HL-60 (cell line): ENCODE results near the gene CERS5.

Experiments used
- DNase-seq, 2 experiments: peaks; one replicate each; pipeline ENCODE4 v3.0.0-alpha.2; 2010 to 2020; ENCODE audit warnings: low read depth in 1 of 2, low spot score in 1 of 2
- H3K27ac ChIP-seq: fragments of 250-450 bp; sonication (Bioruptor Pico); replicated peaks from 2 replicates; pipeline ENCODE4 v1.5.1; 2020; ENCODE audit warnings: mild to moderate bottlenecking, moderate library complexity
- H3K27me3 ChIP-seq: fragments of 250-450 bp; sonication (Bioruptor Pico); 2 replicates; pipeline ENCODE4 v1.5.1; 2021; ENCODE audit warnings: mild to moderate bottlenecking, moderate library complexity; ENCODE audit not compliant: insufficient read depth, poor library complexity, severe bottlenecking
- H3K4me3 ChIP-seq: replicated peaks from 2 replicates; pipeline ENCODE4 v1.5.1; 2011; ENCODE audit warnings: mild to moderate bottlenecking, control low read depth, low read length; ENCODE audit not compliant: insufficient read depth
- GABPA ChIP-seq: IDR thresholded peaks from 2 replicates; pipeline ENCODE4 v1.6.1; 2012; ENCODE audit warnings: low read depth
- POLR2AphosphoS5 ChIP-seq: IDR thresholded peaks from 2 replicates; pipeline ENCODE4 v1.6.1; 2012; ENCODE audit warnings: low read depth
- SPI1 ChIP-seq: IDR thresholded peaks from 2 replicates; pipeline ENCODE4 v1.6.1; 2012; ENCODE audit warnings: low read depth, mild to moderate bottlenecking, borderline replicate concordance
- TF ChIP-seq, protein P1 (sequence below): IDR thresholded peaks from one replicate; pipeline ENCODE4 v1.5.1; 2011; ENCODE audit warnings: low read length, control low read depth, inconsistent platforms; ENCODE audit not compliant: insufficient read depth
- TF ChIP-seq, protein P2 (sequence below): IDR thresholded peaks from 2 replicates; pipeline ENCODE4 v1.6.1; 2012; ENCODE audit warnings: low read depth; ENCODE audit not compliant: insufficient replicate concordance

CERS5 gene

DNA sequence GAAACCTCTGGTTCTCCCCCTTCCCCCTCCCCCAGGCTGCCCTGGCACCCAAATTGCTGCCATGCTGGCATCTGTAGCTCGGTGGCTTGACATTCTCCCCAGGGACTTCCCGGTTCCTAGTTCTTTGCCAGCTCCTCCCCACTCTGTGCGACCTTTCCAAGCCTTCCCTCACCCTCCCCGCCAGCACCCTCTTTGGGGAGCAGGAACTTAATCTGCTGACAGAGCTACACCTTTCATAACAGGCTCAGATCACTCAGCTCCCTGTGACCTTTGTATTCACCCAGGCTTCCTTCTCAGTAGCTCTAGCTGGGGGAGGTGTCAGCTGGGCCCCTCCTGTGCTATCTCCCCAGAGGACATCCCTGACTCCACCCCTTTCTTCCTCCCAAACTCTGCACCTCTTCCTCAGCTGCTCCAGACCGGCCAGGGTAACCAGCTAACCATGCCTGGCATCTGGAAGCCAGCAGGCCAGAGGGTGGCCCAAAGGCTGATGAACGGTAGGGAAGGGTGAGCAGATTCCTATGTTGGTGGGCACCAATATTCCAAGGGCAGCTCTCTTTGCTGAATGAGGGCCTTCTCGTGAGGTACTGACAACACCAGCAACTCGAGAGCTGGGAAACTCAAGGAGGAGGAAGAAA, 56.9 kb downstream of the CERS5 start:
- H3K4me3 ChIP-seq = no peak overlapping the region

DNA sequence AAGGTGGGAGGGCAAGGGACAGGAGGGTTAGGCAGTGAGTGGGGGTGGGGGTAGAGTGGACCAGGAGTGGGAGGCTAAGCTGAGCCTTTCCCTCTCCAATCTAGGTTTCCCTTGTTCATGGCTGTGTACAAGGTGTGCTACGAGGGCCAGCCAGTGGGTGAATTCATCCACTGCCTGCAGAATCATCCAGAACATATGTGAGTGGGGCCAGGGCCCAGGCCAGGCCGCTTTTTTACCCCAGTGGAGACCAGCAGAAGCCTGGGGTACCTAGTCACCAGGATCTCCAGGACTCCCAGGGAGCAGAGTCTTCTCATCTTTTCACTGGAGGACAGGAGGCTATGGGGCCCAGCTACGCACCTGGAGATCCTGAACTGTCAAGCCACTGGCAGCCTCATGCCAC, 57.9 kb downstream of the CERS5 start:
- Histone ChIP-seq H3K27ac (no peak overlapping the region), H3K4me3 (no peak overlapping the region), H3K27me3 (no peaks in the 10 kb centered on the region)
- TF ChIP-seq, protein P1, sequence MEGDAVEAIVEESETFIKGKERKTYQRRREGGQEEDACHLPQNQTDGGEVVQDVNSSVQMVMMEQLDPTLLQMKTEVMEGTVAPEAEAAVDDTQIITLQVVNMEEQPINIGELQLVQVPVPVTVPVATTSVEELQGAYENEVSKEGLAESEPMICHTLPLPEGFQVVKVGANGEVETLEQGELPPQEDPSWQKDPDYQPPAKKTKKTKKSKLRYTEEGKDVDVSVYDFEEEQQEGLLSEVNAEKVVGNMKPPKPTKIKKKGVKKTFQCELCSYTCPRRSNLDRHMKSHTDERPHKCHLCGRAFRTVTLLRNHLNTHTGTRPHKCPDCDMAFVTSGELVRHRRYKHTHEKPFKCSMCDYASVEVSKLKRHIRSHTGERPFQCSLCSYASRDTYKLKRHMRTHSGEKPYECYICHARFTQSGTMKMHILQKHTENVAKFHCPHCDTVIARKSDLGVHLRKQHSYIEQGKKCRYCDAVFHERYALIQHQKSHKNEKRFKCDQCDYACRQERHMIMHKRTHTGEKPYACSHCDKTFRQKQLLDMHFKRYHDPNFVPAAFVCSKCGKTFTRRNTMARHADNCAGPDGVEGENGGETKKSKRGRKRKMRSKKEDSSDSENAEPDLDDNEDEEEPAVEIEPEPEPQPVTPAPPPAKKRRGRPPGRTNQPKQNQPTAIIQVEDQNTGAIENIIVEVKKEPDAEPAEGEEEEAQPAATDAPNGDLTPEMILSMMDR = no peak
- no peak for TF ChIP-seq POLR2AphosphoS5
- no peak for TF ChIP-seq SPI1
- TF ChIP-seq GABPA = no peak
- TF ChIP-seq, protein P2, sequence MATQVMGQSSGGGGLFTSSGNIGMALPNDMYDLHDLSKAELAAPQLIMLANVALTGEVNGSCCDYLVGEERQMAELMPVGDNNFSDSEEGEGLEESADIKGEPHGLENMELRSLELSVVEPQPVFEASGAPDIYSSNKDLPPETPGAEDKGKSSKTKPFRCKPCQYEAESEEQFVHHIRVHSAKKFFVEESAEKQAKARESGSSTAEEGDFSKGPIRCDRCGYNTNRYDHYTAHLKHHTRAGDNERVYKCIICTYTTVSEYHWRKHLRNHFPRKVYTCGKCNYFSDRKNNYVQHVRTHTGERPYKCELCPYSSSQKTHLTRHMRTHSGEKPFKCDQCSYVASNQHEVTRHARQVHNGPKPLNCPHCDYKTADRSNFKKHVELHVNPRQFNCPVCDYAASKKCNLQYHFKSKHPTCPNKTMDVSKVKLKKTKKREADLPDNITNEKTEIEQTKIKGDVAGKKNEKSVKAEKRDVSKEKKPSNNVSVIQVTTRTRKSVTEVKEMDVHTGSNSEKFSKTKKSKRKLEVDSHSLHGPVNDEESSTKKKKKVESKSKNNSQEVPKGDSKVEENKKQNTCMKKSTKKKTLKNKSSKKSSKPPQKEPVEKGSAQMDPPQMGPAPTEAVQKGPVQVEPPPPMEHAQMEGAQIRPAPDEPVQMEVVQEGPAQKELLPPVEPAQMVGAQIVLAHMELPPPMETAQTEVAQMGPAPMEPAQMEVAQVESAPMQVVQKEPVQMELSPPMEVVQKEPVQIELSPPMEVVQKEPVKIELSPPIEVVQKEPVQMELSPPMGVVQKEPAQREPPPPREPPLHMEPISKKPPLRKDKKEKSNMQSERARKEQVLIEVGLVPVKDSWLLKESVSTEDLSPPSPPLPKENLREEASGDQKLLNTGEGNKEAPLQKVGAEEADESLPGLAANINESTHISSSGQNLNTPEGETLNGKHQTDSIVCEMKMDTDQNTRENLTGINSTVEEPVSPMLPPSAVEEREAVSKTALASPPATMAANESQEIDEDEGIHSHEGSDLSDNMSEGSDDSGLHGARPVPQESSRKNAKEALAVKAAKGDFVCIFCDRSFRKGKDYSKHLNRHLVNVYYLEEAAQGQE = no peak
- DNase-seq = no peak

More for the DNA sequence above, 56.9 kb downstream of the CERS5 start:
- Histone ChIP-seq H3K27me3 (no peaks in the 10 kb centered on the region), H3K27ac (peak overlapping the region; percentile 38; the same call in 1 of the 2 replicates)
- DNase-seq = peak; percentile 37 to 90
- no peak for TF ChIP-seq SPI1
- TF ChIP-seq GABPA = no peak
- TF ChIP-seq, protein P1 = no peak
- no peak for TF ChIP-seq POLR2AphosphoS5
- TF ChIP-seq, protein P2 = no peak

DNA sequence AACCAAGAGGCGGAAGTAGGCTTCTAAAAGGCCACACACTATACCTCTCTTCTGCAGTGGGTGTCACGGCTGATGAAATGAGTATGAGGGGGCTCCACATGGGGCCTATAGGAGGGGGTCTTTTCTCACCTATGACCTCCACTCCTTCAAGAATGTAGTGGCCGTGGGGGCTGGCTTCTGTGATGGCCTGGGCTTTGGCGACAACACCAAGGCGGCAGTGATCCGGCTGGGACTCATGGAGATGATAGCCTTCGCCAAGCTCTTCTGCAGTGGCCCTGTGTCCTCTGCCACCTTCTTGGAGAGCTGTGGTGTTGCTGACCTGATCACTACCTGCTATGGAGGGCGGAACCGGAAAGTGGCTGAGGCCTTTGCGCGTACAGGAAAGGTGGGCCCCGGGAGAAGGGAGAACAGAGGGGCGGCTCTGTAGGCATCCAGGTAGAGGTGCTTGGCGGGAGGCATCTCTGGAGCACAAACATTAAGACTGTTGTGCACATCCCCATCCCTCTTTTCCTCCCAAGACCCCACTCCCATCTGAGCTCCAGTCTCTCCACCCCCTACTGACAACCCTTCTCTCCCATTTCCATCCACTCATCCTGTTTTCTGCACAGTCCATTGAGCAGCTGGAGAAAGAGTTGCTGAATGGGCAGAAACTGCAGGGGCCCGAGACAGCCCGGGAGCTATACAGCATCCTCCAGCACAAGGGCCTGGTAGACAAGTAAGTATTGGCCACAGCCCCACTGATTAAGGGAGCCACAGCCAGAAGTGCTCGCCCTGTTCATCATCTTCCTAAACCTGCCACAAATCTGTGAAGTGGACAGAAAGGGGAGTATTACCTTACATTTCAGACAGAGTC, 59.5 kb downstream of the CERS5 start:
- no peak overlapping the region for H3K4me3 ChIP-seq
- no peak overlapping the region for H3K27ac ChIP-seq
- no peaks in the 10 kb centered on the region for H3K27me3 ChIP-seq
- DNase-seq = no peak
- TF ChIP-seq, protein P1 = no peak
- TF ChIP-seq, protein P2 = no peak
- TF ChIP-seq GABPA = no peak
- TF ChIP-seq SPI1 = no peak
- TF ChIP-seq POLR2AphosphoS5 = no peak
